ENCODE results near the gene TTI1. TPM values are rescaled to one million over a fixed set of nuclear protein-coding genes. Genes with fewer than 3 reads are reported as not detected.

TTI1 gene
- polyA plus RNA-seq, 3 donors = 6.4 to 9.1 (median 8.8) TPM

GRCh38 chr20:38063911-38064530 is 30.8 kb upstream of the TTI1 start:
- H3K4me3 Mint-ChIP-seq = no peak overlapping the region
- no peaks in the 10 kb centered on the region for H3K9me3 Mint-ChIP-seq
- intact Hi-C loops (cut with micrococcal nuclease) = loop anchor here in 1 of 2 donors (5.0 kb wide), 1 partner anchor 258 kb away; no protein-coding TSS in a partner anchor
- no peak overlapping the region for H3K4me2 ChIP-seq (replicated peaks; ENCODE audit: extremely low read depth, low read length, poor library complexity, severe bottlenecking)
- H3K79me2 ChIP-seq (ENCODE audit: insufficient read depth, low read length) = no peaks in the 10 kb centered on the region
- peaks cover 5% of the 10 kb centered on the region for H3K4me1 Mint-ChIP-seq
- H3K4me3 ChIP-seq (replicated peaks in 1 of 3; ENCODE audit: low read depth in 2 of 3, low read length in 3 of 3) = no peak overlapping the region
- peaks cover 3% of the 10 kb centered on the region for H4K20me1 ChIP-seq (ENCODE audit: insufficient read depth, low read length)
- WGBS (ENCODE audit: insufficient coverage) = 80% methylated on average over 1 of the region's 7 CpGs
- H3K9ac ChIP-seq (ENCODE audit: insufficient read depth, low read length, poor library complexity, severe bottlenecking) = no peak overlapping the region
- H3K27me3 ChIP-seq (ENCODE audit: control insufficient read depth in 2 of 2, insufficient read depth in 2 of 2, low read length in 2 of 2) = no peaks in the 10 kb centered on the region
- no peaks in the 10 kb centered on the region for H3K9me3 ChIP-seq (replicated peaks in 1 of 2; ENCODE audit: control insufficient read depth in 1 of 2, insufficient read depth in 1 of 2, low read length in 2 of 2)
- H3K36me3 Mint-ChIP-seq = peaks cover 56 to 65% of the 10 kb centered on the region in 2 donors
- peak overlapping the region in 2 of 7 donors; percentile 12 to 37 for H3K27ac Mint-ChIP-seq
- no peak for TF ChIP-seq CTCF (IDR thresholded peaks at IDR 0.05)
- H3K4me1 ChIP-seq (ENCODE audit: control insufficient read depth in 1 of 2, insufficient read depth in 2 of 2, low read length in 2 of 2) = no peaks in the 10 kb centered on the region
- no peak for DNase-seq
- H2AFZ ChIP-seq (ENCODE audit: insufficient read depth, low read depth, low read length, poor library complexity, severe bottlenecking) = no peak overlapping the region
- H3K27ac ChIP-seq (ENCODE audit: low read depth in 1 of 2, low read length in 2 of 2) = no peak overlapping the region
- peaks cover 97 to 100% of the 10 kb centered on the region in 2 donors for H3K36me3 ChIP-seq (replicated peaks in 1 of 2; ENCODE audit: control insufficient read depth in 1 of 2, insufficient read depth in 2 of 2, low read length in 2 of 2)
- H3K27me3 Mint-ChIP-seq (ENCODE audit: low read depth in 3 of 3) = no peaks in the 10 kb centered on the region

- WGBS (ENCODE audit: insufficient coverage) = 90% methylated on average over 3 of the region's 5 CpGs
- no peak overlapping the region for H3K4me2 ChIP-seq (replicated peaks; ENCODE audit: extremely low read depth, low read length, poor library complexity, severe bottlenecking)
- Mint-ChIP-seq H3K36me3 (peaks cover 54 to 58% of the 10 kb centered on the region in 2 donors), H3K9me3 (no peaks in the 10 kb centered on the region), H3K27me3 (ENCODE audit: low read depth in 3 of 3) (no peaks in the 10 kb centered on the region), H3K4me3 (no peak overlapping the region), H3K27ac (no peak overlapping the region), H3K4me1 (peaks cover 5% of the 10 kb centered on the region)
- H3K4me3 ChIP-seq (replicated peaks in 1 of 3; ENCODE audit: low read depth in 2 of 3, low read length in 3 of 3) = no peak overlapping the region
- no peaks in the 10 kb centered on the region for H3K4me1 ChIP-seq (ENCODE audit: control insufficient read depth in 1 of 2, insufficient read depth in 2 of 2, low read length in 2 of 2)
- H2AFZ ChIP-seq (ENCODE audit: insufficient read depth, low read depth, low read length, poor library complexity, severe bottlenecking) = no peak overlapping the region
- no peaks in the 10 kb centered on the region for H3K79me2 ChIP-seq (ENCODE audit: insufficient read depth, low read length)
- H3K9me3 ChIP-seq (replicated peaks in 1 of 2; ENCODE audit: control insufficient read depth in 1 of 2, insufficient read depth in 1 of 2, low read length in 2 of 2) = no peaks in the 10 kb centered on the region
- no peak for DNase-seq
- intact Hi-C loops (cut with micrococcal nuclease) = loop anchor here in 1 of 2 donors (5.0 kb wide), 1 partner anchor 259 kb away; no protein-coding TSS in a partner anchor
- H4K20me1 ChIP-seq (ENCODE audit: insufficient read depth, low read length) = peaks cover 11% of the 10 kb centered on the region
- no peak for TF ChIP-seq CTCF (IDR thresholded peaks at IDR 0.05)
- H3K27ac ChIP-seq (ENCODE audit: low read depth in 1 of 2, low read length in 2 of 2) = no peak overlapping the region
- H3K27me3 ChIP-seq (ENCODE audit: control insufficient read depth in 2 of 2, insufficient read depth in 2 of 2, low read length in 2 of 2) = no peaks in the 10 kb centered on the region
- peaks cover 97 to 100% of the 10 kb centered on the region in 2 donors for H3K36me3 ChIP-seq (replicated peaks in 1 of 2; ENCODE audit: control insufficient read depth in 1 of 2, insufficient read depth in 2 of 2, low read length in 2 of 2)
- H3K9ac ChIP-seq (ENCODE audit: insufficient read depth, low read length, poor library complexity, severe bottlenecking) = no peak overlapping the region
Measured at GRCh38 chr20:38062890-38063289, 29.6 kb upstream of the TTI1 start.
